Liver (tissue), 9 donors: ENCODE data around the gene MT2A. TPM values are rescaled to one million over a fixed set of nuclear protein-coding genes. Genes with fewer than 3 reads are reported as not detected.

Experiments
- DNase-seq: peaks from one replicate; pipeline ENCODE4 v3.0.0-alpha.2; 2017; ENCODE audit warnings: low spot score
- H3K27ac ChIP-seq, 2 donors: one replicate each; pipeline ENCODE4 v1.7.0; 2013; ENCODE audit warnings: inconsistent platforms in 2 of 2, low read length in 2 of 2, control low read depth in 1 of 2, low read depth in 1 of 2, mild to moderate bottlenecking in 1 of 2
- H3K27me3 ChIP-seq, 4 donors: one replicate each; pipeline versions ENCODE4 v1.6.1 to v1.7.0; 2013; ENCODE audit warnings: low read length in 3 of 4, inconsistent platforms in 1 of 4, mild to moderate bottlenecking in 1 of 4, moderate library complexity in 1 of 4; ENCODE audit not compliant: control insufficient read depth in 4 of 4, insufficient read depth in 4 of 4
- H3K36me3 ChIP-seq, 4 donors: one replicate each; pipeline versions ENCODE4 v1.6.1 to v1.7.0; 2013; ENCODE audit warnings: low read length in 3 of 4, mild to moderate bottlenecking in 3 of 4, low read depth in 1 of 4, moderate library complexity in 1 of 4; ENCODE audit not compliant: control insufficient read depth in 4 of 4, insufficient read depth in 3 of 4
- H3K4me1 ChIP-seq, 4 donors: one replicate each; pipeline versions ENCODE4 v1.6.1 to v1.7.0; 2013; ENCODE audit warnings: low read length in 3 of 4, mild to moderate bottlenecking in 3 of 4, moderate library complexity in 1 of 4; ENCODE audit not compliant: control insufficient read depth in 4 of 4, insufficient read depth in 4 of 4
- H3K4me3 ChIP-seq, 3 donors: one replicate each; pipeline versions ENCODE4 v1.6.1 to v1.7.0; 2013; ENCODE audit warnings: low read length in 3 of 3, control low read depth in 1 of 3, low read depth in 1 of 3, mild to moderate bottlenecking in 1 of 3
- H3K9ac ChIP-seq, 2 donors: one replicate each; pipeline ENCODE4 v1.7.0; 2013; ENCODE audit warnings: low read length in 2 of 2, mild to moderate bottlenecking in 2 of 2, moderate library complexity in 2 of 2, control low read depth in 1 of 2, low read depth in 1 of 2
- H3K9me3 ChIP-seq, 4 donors: one replicate each; pipeline versions ENCODE4 v1.6.1 to v1.7.0; 2013; ENCODE audit warnings: low read length in 3 of 4; ENCODE audit not compliant: control insufficient read depth in 4 of 4
- EGR1 ChIP-seq, 2 donors: IDR thresholded peaks; 2 replicates each; pipeline ENCODE4 v1.6.1; 2016 to 2018; ENCODE audit warnings: antibody characterized with exemption in 2 of 2, low read depth in 2 of 2
- FOXA1 ChIP-seq: IDR thresholded peaks from 2 replicates; pipeline ENCODE4 v1.6.1; 2016; ENCODE audit warnings: antibody characterized with exemption
- FOXA2 ChIP-seq: IDR thresholded peaks from 2 replicates; pipeline ENCODE4 v1.6.1; 2016; ENCODE audit warnings: antibody characterized with exemption
- GABPA ChIP-seq, 2 donors: IDR thresholded peaks in 1 of 2; conservative IDR thresholded peaks in 1 of 2; 2 replicates each; pipeline ENCODE4 v1.6.1; 2016; ENCODE audit warnings: antibody characterized with exemption in 2 of 2, mild to moderate bottlenecking in 1 of 2, moderate library complexity in 1 of 2
- HNF4A ChIP-seq, 2 donors: conservative IDR thresholded peaks; 2 replicates each; pipeline ENCODE4 v1.6.1; 2016; ENCODE audit warnings: antibody characterized with exemption in 2 of 2, mild to moderate bottlenecking in 2 of 2
- HNF4G ChIP-seq: IDR thresholded peaks from 2 replicates; pipeline ENCODE4 v1.6.1; 2016; ENCODE audit warnings: antibody characterized with exemption
- JUND ChIP-seq, 2 donors: IDR thresholded peaks; 2 replicates each; pipeline ENCODE4 v1.6.1; 2016; ENCODE audit warnings: antibody characterized with exemption in 2 of 2
- NR2F2 ChIP-seq: IDR thresholded peaks from 2 replicates; pipeline ENCODE4 v1.6.1; 2016; ENCODE audit warnings: antibody characterized with exemption
- RAD21 ChIP-seq, 2 donors: IDR thresholded peaks; 2 replicates each; pipeline ENCODE4 v1.6.1; 2016; ENCODE audit warnings: antibody characterized with exemption in 2 of 2, mild to moderate bottlenecking in 2 of 2
- RXRA ChIP-seq, 2 donors: IDR thresholded peaks; 2 replicates each; pipeline ENCODE4 v1.6.1; 2017 to 2018; ENCODE audit warnings: antibody characterized with exemption in 2 of 2, mild to moderate bottlenecking in 1 of 2
- SP1 ChIP-seq: IDR thresholded peaks from 2 replicates; pipeline ENCODE4 v1.6.1; 2018; ENCODE audit warnings: antibody characterized with exemption, mild to moderate bottlenecking
- TAF1 ChIP-seq: conservative IDR thresholded peaks from 2 replicates; pipeline ENCODE4 v1.6.1; 2016; ENCODE audit warnings: antibody characterized with exemption, mild to moderate bottlenecking
- YY1 ChIP-seq: IDR thresholded peaks from 2 replicates; pipeline ENCODE4 v1.6.1; 2016; ENCODE audit warnings: antibody characterized with exemption, mild to moderate bottlenecking
- WGBS: extraction: QIAGEN DNeasy Blood & Tissue Kit; methylation state at CpG from one replicate; pipeline ENCODE4 v1.1.7; 2013; 5-methylcytosine and 5-hydroxymethylcytosine counted together
- polyA plus RNA-seq, 2 donors: library from polyadenylated mRNA; stranded (reverse) in 1 of 2; unstranded in 1 of 2; fragments of 200-250 nt in 1 of 2; fragments of >200 nt in 1 of 2; fragmentation: Nextera tagmentation in 1 of 2; extraction: Ambion mirVana in 1 of 2; gene quantifications; one replicate each; pipeline versions ENCODE4 v1.2.1 to v1.2.3, GENCODE V29; 2013 to 2015
- total RNA-seq, 2 donors: library from RNA; depleted of rRNA; stranded (reverse); fragments of >200 nt; gene quantifications; one replicate each; pipeline ENCODE4 v1.2.3, GENCODE V29; 2014
- TF ChIP-seq, protein P1 (sequence below): IDR thresholded peaks from 2 replicates; pipeline ENCODE4 v1.6.1; 2016; ENCODE audit warnings: antibody characterized with exemption
- TF ChIP-seq, protein P2 (sequence below): fragments of 150-350 bp; IDR thresholded peaks from 2 replicates; pipeline ENCODE4 v1.5.1; 2017; ENCODE audit warnings: improper control_type of control experiment, low read depth, low read length; ENCODE audit not compliant: missing input control
- TF ChIP-seq, protein P3 (sequence below): IDR thresholded peaks from 2 replicates; pipeline ENCODE4 v1.6.1; 2016; ENCODE audit warnings: antibody characterized with exemption, mild to moderate bottlenecking
- TF ChIP-seq, protein P4 (sequence below): IDR thresholded peaks from 2 replicates; pipeline ENCODE4 v1.6.1; 2016; ENCODE audit warnings: antibody characterized with exemption
- TF ChIP-seq, protein P5 (sequence below): IDR thresholded peaks from 2 replicates; pipeline ENCODE4 v1.6.1; 2016; ENCODE audit warnings: antibody characterized with exemption
- donor health status: healthy.
- donor health status: healthy.
- donor health status: healthy.
- donor health status: healthy.
- donor health status: healthy.

The MT2A gene
- total and polyA plus RNA-seq, 4 donors: 45.8 to 5,206 (median 2,233) TPM

DNA sequence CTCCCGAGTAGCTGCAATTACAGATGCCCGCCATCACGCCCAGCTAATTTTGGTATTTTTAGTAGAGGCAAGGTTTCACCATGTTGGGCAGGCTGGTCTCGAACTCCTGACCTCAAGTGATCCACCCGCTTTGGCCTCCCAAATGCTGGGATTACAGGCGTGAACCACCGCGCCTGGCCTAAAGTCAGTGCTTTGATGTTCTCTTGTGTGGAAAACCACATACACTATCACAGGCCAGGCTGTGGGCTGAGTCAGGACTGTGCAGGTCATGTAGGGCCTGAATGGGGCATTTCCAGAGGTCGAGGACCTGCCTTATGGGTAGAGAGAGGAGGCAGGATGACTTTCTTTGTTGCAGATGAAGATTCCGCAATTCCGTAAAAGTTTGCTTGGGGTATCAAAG lies 24.1 kb upstream of the MT2A start:
- Histone ChIP-seq H3K27ac (no peak overlapping the region), H3K9ac (no peak overlapping the region), H3K4me3 (no peak overlapping the region), H3K27me3 (no peaks in the 10 kb centered on the region), H3K9me3 (no peaks in the 10 kb centered on the region), H3K4me1 (peaks cover 0 to 5% (median 4%) of the 10 kb centered on the region in 4 donors), H3K36me3 (no peaks in the 10 kb centered on the region)
- TF ChIP-seq YY1 (no peak), FOXA1 (no peak), SP1 (no peak), JUND (IDR thresholded peaks at IDR 0.05) (no peak), RAD21 (IDR thresholded peaks at IDR 0.05) (no peak), TAF1 (no peak), FOXA2 (no peak), RXRA (IDR thresholded peaks at IDR 0.05) (no peak), EGR1 (IDR thresholded peaks at IDR 0.05; ENCODE audit: low read depth in 2 of 2) (no peak), HNF4A (conservative IDR thresholded peaks at IDR 0.05) (no peak), GABPA (IDR thresholded peaks at IDR 0.05 in 1 of 2, conservative IDR thresholded peaks at IDR 0.05 in 1 of 2) (no peak), HNF4G (no peak), NR2F2 (no peak)
- TF ChIP-seq, protein P1, sequence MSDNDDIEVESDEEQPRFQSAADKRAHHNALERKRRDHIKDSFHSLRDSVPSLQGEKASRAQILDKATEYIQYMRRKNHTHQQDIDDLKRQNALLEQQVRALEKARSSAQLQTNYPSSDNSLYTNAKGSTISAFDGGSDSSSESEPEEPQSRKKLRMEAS: no peak
- TF ChIP-seq, protein P2, sequence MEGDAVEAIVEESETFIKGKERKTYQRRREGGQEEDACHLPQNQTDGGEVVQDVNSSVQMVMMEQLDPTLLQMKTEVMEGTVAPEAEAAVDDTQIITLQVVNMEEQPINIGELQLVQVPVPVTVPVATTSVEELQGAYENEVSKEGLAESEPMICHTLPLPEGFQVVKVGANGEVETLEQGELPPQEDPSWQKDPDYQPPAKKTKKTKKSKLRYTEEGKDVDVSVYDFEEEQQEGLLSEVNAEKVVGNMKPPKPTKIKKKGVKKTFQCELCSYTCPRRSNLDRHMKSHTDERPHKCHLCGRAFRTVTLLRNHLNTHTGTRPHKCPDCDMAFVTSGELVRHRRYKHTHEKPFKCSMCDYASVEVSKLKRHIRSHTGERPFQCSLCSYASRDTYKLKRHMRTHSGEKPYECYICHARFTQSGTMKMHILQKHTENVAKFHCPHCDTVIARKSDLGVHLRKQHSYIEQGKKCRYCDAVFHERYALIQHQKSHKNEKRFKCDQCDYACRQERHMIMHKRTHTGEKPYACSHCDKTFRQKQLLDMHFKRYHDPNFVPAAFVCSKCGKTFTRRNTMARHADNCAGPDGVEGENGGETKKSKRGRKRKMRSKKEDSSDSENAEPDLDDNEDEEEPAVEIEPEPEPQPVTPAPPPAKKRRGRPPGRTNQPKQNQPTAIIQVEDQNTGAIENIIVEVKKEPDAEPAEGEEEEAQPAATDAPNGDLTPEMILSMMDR: no peak
- TF ChIP-seq, protein P3, sequence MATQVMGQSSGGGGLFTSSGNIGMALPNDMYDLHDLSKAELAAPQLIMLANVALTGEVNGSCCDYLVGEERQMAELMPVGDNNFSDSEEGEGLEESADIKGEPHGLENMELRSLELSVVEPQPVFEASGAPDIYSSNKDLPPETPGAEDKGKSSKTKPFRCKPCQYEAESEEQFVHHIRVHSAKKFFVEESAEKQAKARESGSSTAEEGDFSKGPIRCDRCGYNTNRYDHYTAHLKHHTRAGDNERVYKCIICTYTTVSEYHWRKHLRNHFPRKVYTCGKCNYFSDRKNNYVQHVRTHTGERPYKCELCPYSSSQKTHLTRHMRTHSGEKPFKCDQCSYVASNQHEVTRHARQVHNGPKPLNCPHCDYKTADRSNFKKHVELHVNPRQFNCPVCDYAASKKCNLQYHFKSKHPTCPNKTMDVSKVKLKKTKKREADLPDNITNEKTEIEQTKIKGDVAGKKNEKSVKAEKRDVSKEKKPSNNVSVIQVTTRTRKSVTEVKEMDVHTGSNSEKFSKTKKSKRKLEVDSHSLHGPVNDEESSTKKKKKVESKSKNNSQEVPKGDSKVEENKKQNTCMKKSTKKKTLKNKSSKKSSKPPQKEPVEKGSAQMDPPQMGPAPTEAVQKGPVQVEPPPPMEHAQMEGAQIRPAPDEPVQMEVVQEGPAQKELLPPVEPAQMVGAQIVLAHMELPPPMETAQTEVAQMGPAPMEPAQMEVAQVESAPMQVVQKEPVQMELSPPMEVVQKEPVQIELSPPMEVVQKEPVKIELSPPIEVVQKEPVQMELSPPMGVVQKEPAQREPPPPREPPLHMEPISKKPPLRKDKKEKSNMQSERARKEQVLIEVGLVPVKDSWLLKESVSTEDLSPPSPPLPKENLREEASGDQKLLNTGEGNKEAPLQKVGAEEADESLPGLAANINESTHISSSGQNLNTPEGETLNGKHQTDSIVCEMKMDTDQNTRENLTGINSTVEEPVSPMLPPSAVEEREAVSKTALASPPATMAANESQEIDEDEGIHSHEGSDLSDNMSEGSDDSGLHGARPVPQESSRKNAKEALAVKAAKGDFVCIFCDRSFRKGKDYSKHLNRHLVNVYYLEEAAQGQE: no peak
- TF ChIP-seq, protein P4, sequence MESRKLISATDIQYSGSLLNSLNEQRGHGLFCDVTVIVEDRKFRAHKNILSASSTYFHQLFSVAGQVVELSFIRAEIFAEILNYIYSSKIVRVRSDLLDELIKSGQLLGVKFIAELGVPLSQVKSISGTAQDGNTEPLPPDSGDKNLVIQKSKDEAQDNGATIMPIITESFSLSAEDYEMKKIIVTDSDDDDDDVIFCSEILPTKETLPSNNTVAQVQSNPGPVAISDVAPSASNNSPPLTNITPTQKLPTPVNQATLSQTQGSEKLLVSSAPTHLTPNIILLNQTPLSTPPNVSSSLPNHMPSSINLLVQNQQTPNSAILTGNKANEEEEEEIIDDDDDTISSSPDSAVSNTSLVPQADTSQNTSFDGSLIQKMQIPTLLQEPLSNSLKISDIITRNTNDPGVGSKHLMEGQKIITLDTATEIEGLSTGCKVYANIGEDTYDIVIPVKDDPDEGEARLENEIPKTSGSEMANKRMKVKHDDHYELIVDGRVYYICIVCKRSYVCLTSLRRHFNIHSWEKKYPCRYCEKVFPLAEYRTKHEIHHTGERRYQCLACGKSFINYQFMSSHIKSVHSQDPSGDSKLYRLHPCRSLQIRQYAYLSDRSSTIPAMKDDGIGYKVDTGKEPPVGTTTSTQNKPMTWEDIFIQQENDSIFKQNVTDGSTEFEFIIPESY: no peak
- TF ChIP-seq, protein P5, sequence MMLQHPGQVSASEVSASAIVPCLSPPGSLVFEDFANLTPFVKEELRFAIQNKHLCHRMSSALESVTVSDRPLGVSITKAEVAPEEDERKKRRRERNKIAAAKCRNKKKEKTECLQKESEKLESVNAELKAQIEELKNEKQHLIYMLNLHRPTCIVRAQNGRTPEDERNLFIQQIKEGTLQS: no peak
- no peak for DNase-seq
- 88% methylated on average over 11 of the region's 11 CpGs for WGBS
